ENCODE measurements around the gene SRA1. TPM values are rescaled to one million over a fixed set of nuclear protein-coding genes. Genes with fewer than 3 reads are reported as not detected.

The SRA1 gene
- 36.5 to 50.1 TPM (median 40.3 TPM) in 5 replicates for total RNA-seq (2022; extraction: Qiagen RNA extraction)

DNA sequence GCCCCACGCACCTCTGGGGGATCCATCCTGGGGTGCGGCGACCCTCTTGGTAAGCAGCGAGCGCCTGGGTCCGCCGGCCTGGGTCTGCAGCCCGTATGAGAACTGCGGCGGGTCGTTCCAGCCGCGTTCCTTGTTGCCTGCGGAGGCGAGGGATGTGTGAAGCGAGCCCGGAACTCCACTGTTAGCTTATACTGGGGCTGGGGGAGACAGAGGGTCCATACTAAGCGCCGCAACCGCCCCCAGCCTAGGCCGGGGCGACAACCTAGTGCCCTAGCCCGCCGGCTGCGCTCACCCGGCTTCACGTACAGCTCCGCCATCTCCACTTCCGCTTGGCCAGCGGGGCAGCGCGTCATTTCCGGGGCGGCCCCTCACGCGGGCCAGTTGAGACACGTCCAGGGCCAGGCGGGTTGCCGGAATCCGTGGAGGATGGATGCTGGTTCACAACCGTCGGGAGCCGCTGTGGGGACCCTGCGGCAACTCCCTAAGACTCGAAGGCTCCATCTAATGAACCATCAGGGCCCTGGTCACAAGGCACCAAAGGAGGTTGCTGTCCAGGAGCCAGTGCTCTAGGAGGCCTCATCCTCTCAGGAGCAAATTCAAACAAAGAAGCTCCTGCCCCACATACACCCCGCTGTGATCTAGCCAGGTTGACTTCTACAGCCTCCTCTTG is at the start of gene SRA1:
Gene SRA1, minus strand, starts transcription at position 338 of the 670 bp plus-strand sequence. Its CDS starts 21 bp downstream, at position 317.

DNA sequence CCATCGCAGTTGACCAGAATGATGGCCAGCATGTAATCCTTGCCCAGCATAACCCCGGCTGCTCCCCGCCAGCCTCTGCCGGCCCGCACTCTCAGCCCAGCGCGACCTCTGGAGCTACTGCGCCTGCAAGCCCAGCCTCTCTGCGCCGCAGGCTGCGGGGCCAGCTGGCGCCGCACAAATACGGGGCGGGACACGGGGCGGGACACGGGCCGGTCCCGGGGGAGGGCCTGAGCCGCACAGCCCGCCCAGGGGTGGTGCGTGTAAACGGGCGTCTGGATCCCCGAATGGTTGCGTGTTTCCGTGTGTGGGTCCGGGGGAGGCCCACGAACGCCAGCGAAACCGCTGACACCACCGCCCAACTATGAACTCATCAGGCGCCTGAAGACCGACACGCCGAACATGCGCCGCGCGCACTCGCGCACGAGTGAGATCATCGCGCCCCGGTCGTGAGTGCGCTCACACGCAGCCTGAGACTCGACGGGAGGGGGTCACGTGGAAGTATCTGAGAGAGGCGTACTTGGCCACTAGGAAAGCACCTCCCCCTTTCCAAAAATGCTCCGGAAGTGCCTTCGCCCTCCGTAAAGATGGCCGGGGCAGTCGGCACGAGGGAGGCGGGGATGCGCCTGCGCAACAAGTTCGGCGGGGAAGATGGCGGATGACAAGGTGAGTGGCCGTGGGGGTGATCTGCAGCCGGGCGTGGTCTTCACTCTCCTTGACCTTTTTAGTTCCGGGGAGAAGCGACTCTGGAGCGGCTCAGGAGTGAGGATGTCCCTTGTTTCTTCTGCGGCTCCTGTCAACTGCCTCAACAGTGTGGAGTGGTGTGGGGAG is 7.1 kb upstream of the SRA1 start, which contains the start of the genes APBB3 and SLC35A4:
Gene APBB3, minus strand, starts transcription at position 403 of the 828 bp plus-strand sequence. Its CDS starts 353 bp downstream, at position 50.
Gene SLC35A4, plus strand, starts transcription at position 633 of the 828 bp plus-strand sequence. CDS start 2,342 bp downstream, outside the sequence.

DNA sequence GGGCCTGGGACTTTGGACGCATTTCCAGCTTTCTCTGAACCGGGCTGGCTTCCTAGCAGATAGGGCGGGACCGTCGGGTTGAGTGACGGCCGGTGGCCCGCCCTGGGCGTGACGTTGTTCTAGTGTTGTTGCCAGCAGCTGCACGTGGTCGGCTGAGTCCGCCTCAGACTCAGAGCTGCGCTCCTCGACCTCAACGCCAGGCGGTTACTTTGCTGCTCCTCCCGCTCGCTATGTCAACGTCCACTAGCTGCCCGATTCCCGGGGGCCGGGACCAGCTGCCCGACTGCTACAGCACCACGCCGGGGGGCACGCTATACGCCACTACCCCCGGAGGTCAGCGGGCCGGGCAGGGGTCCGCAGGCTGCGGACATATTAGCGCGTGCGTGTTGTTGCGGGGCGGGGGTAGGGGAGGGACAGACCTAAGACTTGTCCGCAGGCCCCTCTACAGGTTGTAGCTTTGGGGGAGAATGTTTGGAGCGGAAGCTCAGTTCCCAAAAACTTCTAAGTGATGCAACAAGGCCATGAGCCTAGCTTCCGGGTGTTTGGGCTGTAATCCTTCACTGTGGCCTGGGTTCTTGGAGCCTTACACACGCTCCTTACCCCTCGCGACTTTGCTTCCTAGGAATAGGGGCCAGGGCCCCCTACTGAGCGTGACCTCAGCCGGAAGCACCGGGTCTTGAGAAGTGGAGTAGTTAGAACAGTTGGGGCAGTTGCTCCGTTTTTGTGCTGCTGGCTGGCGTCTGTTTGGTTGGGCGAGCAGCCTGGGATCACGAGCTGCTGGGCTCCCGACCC is 9.6 kb downstream of the SRA1 start, which contains the start of gene EIF4EBP3:
Gene EIF4EBP3, plus strand, starts transcription at position 155 of the 792 bp plus-strand sequence. Its CDS starts 76 bp downstream, at position 231.

Other genes with a start within 250 kb of the SRA1 start
- gene HBEGF, start 210.9 kb downstream of the SRA1 start, total RNA-seq (2022; extraction: Qiagen RNA extraction), result 5.7 to 7.7 TPM (median 6.5 TPM) in 5 replicates
- gene SLC4A9, start 197.3 kb downstream of the SRA1 start, total RNA-seq (2022; extraction: Qiagen RNA extraction), result 0.02 to 0.03 TPM in 2 of 5 replicates, not detected in the others
- gene ANKHD1, start 155.6 kb downstream of the SRA1 start, total RNA-seq (2022; extraction: Qiagen RNA extraction), result 41.8 to 52.0 TPM (median 47.5 TPM) in 5 replicates
- gene EIF4EBP3, start 9.8 kb downstream of the SRA1 start, total RNA-seq (2022; extraction: Qiagen RNA extraction), result 1.4 to 3.2 TPM (median 2.3 TPM) in 5 replicates
- 3.6 to 7.1 TPM (median 5.5 TPM) in 5 replicates for gene APBB3, start 7.1 kb upstream of the SRA1 start, total RNA-seq (2022; extraction: Qiagen RNA extraction)
- gene SLC35A4, start 7.4 kb upstream of the SRA1 start, total RNA-seq (2022; extraction: Qiagen RNA extraction), result 75.7 to 87.0 TPM (median 80.0 TPM) in 5 replicates
- 3.2 to 4.2 TPM (median 4.0 TPM) in 5 replicates for gene CD14, start 75.7 kb upstream of the SRA1 start, total RNA-seq (2022; extraction: Qiagen RNA extraction)
- gene TMCO6, start 82.0 kb upstream of the SRA1 start, total RNA-seq (2022; extraction: Qiagen RNA extraction), result 10.6 to 14.5 TPM (median 12.3 TPM) in 5 replicates
- 100 to 127 TPM (median 113 TPM) in 5 replicates for gene NDUFA2, start 90.2 kb upstream of the SRA1 start, total RNA-seq (2022; extraction: Qiagen RNA extraction)
- 84.1 to 119 TPM (median 90.9 TPM) in 5 replicates for gene IK, start 90.4 kb upstream of the SRA1 start, total RNA-seq (2022; extraction: Qiagen RNA extraction)
- gene WDR55, start 107.4 kb upstream of the SRA1 start, total RNA-seq (2022; extraction: Qiagen RNA extraction), result 27.3 to 29.3 TPM (median 27.7 TPM) in 5 replicates
- 0.42 to 0.92 TPM (median 0.60 TPM) in 5 replicates for gene DND1, start 116.1 kb upstream of the SRA1 start, total RNA-seq (2022; extraction: Qiagen RNA extraction)
- gene HARS1, start 133.9 kb upstream of the SRA1 start, total RNA-seq (2022; extraction: Qiagen RNA extraction), result 71.6 to 81.2 TPM (median 75.8 TPM) in 5 replicates
- gene HARS2, start 134.0 kb upstream of the SRA1 start, total RNA-seq (2022; extraction: Qiagen RNA extraction), result 34.5 to 42.0 TPM (median 36.8 TPM) in 5 replicates
- 77.3 to 107 TPM (median 81.6 TPM) in 5 replicates for gene ZMAT2, start 143.0 kb upstream of the SRA1 start, total RNA-seq (2022; extraction: Qiagen RNA extraction)
- gene PCDHA1, start 228.7 kb upstream of the SRA1 start, total RNA-seq (2022; extraction: Qiagen RNA extraction), result 0.14 to 0.26 TPM (median 0.22 TPM) in 5 replicates
- gene PCDHA2, start 237.4 kb upstream of the SRA1 start, total RNA-seq (2022; extraction: Qiagen RNA extraction), result 0.02 to 0.09 TPM (median 0.06 TPM) in 5 replicates
- 0.82 to 1.0 TPM (median 0.93 TPM) in 5 replicates for gene PCDHA3, start 243.6 kb upstream of the SRA1 start, total RNA-seq (2022; extraction: Qiagen RNA extraction)
- gene PCDHA4, start 249.6 kb upstream of the SRA1 start, total RNA-seq (2022; extraction: Qiagen RNA extraction), result 1.5 to 2.0 TPM (median 1.8 TPM) in 5 replicates

Data from A549 treated with AZD2906 at 1 μM for 4 hours (cell line).